Lower leg skin (tissue), 3 donors: ENCODE measurements around the gene OR5K4.

ENCODE experiments used
- CTCF ChIP-seq, 3 donors: fragments of 450-650 bp; IDR thresholded peaks; one replicate each; pipeline ENCODE4 v1.5.1; 2016; ENCODE audit warnings: antibody characterized with exemption in 3 of 3, mild to moderate bottlenecking in 3 of 3, moderate library complexity in 2 of 3
- POLR2A ChIP-seq, 2 donors: fragments of 450-650 bp; IDR thresholded peaks; one replicate each; pipeline ENCODE4 v1.6.1; 2016 to 2017; ENCODE audit warnings: antibody characterized with exemption in 2 of 2, mild to moderate bottlenecking in 1 of 2, moderate library complexity in 1 of 2

- TF ChIP-seq CTCF (IDR thresholded peaks at IDR 0.05) (no peak), POLR2A (IDR thresholded peaks at IDR 0.05) (no peak)
Observed at GRCh38 chr3:98353554-98353953, at the start of gene OR5K4.
